B cell (primary cell): ENCODE results near the gene CIDEC. TPM values are rescaled to one million over a fixed set of nuclear protein-coding genes. Genes with fewer than 3 reads are reported as not detected.

Source experiments
- ATAC-seq: fragments of 200-7000 bp; cut with Tn5 transposase; one replicate; pipeline ENCODE4 v1.10.0; 2021; ENCODE audit warnings: low read depth, mild to moderate bottlenecking, moderate number of reproducible peaks, moderate library complexity
- CTCF ChIA-PET: fragments of 350-600 bp; sonication (Branson Sonifier 250); formaldehyde crosslinking; loops from one replicate; lab custom pipeline; 2021; ENCODE audit warnings: antibody characterized with exemption, inconsistent platforms; lab: Charles Lee
- POLR2A ChIA-PET: fragments of 350-600 bp; sonication (Branson Sonifier 250); formaldehyde crosslinking; loops from one replicate; lab custom pipeline; 2021; ENCODE audit warnings: antibody characterized with exemption; lab: Charles Lee
- DNase-seq: peaks from one replicate; pipeline ENCODE4 v3.0.0; 2013
- H2AFZ ChIP-seq: 2 replicates; pipeline ENCODE4 v1.6.1; 2012; ENCODE audit warnings: mild to moderate bottlenecking, low read depth, low read length; ENCODE audit not compliant: insufficient read depth, poor library complexity, severe bottlenecking
- H3K27ac ChIP-seq, 2 donors: 1 replicate in 1 of 2; 2 replicates in 1 of 2; pipeline ENCODE4 v1.5.1; 2012 to 2013; ENCODE audit warnings: low read length in 2 of 2, mild to moderate bottlenecking in 2 of 2, moderate library complexity in 1 of 2
- H3K27me3 ChIP-seq, 4 experiments: fragments of 200-600 bp in 1 of 4; sonication (generic) in 1 of 4; replicated peaks in 1 of 4; 1 replicate in 2 of 4; 2 replicates in 2 of 4; pipeline versions ENCODE4 v1.6.1 to v1.7.0; 2013 to 2016; ENCODE audit warnings: low read length in 3 of 4, mild to moderate bottlenecking in 2 of 4, mixed read lengths in 1 of 4, moderate library complexity in 1 of 4; ENCODE audit not compliant: insufficient read depth in 4 of 4, control insufficient read depth in 3 of 4; ENCODE audit errors: control extremely low read depth in 1 of 4
- H3K36me3 ChIP-seq, 2 experiments: replicated peaks in 1 of 2; 1 replicate in 1 of 2; 2 replicates in 1 of 2; pipeline versions ENCODE4 v1.6.1 to v1.7.1; 2013; ENCODE audit warnings: low read length in 1 of 2; ENCODE audit not compliant: insufficient read depth in 2 of 2, control insufficient read depth in 1 of 2; ENCODE audit errors: control extremely low read depth in 1 of 2, extremely low read depth in 1 of 2
- H3K4me1 ChIP-seq, 2 donors: fragments of 200-600 bp in 1 of 2; sonication (generic) in 1 of 2; 1 replicate in 1 of 2; 2 replicates in 1 of 2; pipeline versions ENCODE4 v1.5.1 to v1.6.1; 2013 to 2017; ENCODE audit warnings: low read length in 2 of 2; ENCODE audit not compliant: control insufficient read depth in 2 of 2, insufficient read depth in 2 of 2
- H3K4me2 ChIP-seq: replicated peaks from 2 replicates; pipeline ENCODE3; 2012; ENCODE audit warnings: mild to moderate bottlenecking, low read depth, low read length; ENCODE audit not compliant: poor library complexity, severe bottlenecking
- H3K4me3 ChIP-seq, 5 experiments: fragments of 200-600 bp in 1 of 5; sonication (generic) in 1 of 5; 1 replicate in 3 of 5; 2 replicates in 2 of 5; pipeline versions ENCODE4 v1.5.1 to v1.7.0; 2011 to 2016; ENCODE audit warnings: low read length in 4 of 5, mild to moderate bottlenecking in 4 of 5, low read depth in 2 of 5, control low read depth in 1 of 5, moderate library complexity in 1 of 5; ENCODE audit not compliant: insufficient read depth in 1 of 5; ENCODE audit errors: control extremely low read depth in 1 of 5, extremely low read depth in 1 of 5
- H3K79me2 ChIP-seq: fragments of 200-600 bp; sonication (generic); one replicate; pipeline ENCODE4 v1.6.0; 2016; ENCODE audit warnings: low read length; ENCODE audit not compliant: control insufficient read depth, insufficient read depth
- H3K9ac ChIP-seq: fragments of 200-600 bp; sonication (generic); 2 replicates; pipeline ENCODE4 v1.6.1; 2017; ENCODE audit warnings: mild to moderate bottlenecking, low read length, moderate library complexity
- H3K9me3 ChIP-seq, 3 donors: one replicate each; pipeline versions ENCODE4 v1.6.1 to v1.7.1; 2013; ENCODE audit warnings: low read length in 2 of 3; ENCODE audit not compliant: control insufficient read depth in 2 of 3, insufficient read depth in 1 of 3; ENCODE audit errors: control extremely low read depth in 1 of 3
- H4K20me1 ChIP-seq: 2 replicates; pipeline ENCODE4 v1.6.0; 2012; ENCODE audit warnings: mild to moderate bottlenecking, low read length; ENCODE audit not compliant: insufficient read depth, control insufficient read depth, poor library complexity, severe bottlenecking
- H3K27ac Mint-ChIP-seq: one replicate; pipeline ENCODE4 v1.8.0; 2021; ENCODE audit warnings: mixed read lengths
- H3K27me3 Mint-ChIP-seq: one replicate; pipeline ENCODE4 v1.8.0; 2021; ENCODE audit warnings: mixed read lengths
- H3K4me1 Mint-ChIP-seq: one replicate; pipeline ENCODE4 v1.8.0; 2021; ENCODE audit warnings: mixed read lengths
- H3K4me3 Mint-ChIP-seq: one replicate; pipeline ENCODE4 v1.8.0; 2021; ENCODE audit warnings: mixed read lengths
- H3K9me3 Mint-ChIP-seq: one replicate; pipeline ENCODE4 v1.8.0; 2022; ENCODE audit warnings: mixed read lengths; ENCODE audit not compliant: insufficient read depth
- CTCF ChIP-seq: fragments of 200-600 bp; IDR thresholded peaks from one replicate; pipeline ENCODE4 v1.8.0; 2022; ENCODE audit warnings: antibody characterized with exemption, mild to moderate bottlenecking
- EZH2 ChIP-seq: IDR thresholded peaks from 2 replicates; pipeline ENCODE4 v1.6.1; 2012; ENCODE audit warnings: borderline replicate concordance, low read depth, mild to moderate bottlenecking, moderate library complexity, low read length; ENCODE audit not compliant: insufficient read depth, poor library complexity, severe bottlenecking
- WGBS: methylation state at CpG from one replicate; pipeline ENCODE4 v1.1.5; 2013; ENCODE audit warnings: missing lambda C conversion rate; ENCODE audit not compliant: insufficient coverage; 5-methylcytosine and 5-hydroxymethylcytosine counted together
- intact Hi-C: fragments of 100-400 bp; cut with micrococcal nuclease; formaldehyde crosslinking; loops from one replicate; pipeline ENCODE4 v1.10.0; 2022
- polyA plus RNA-seq: library from polyadenylated mRNA; depleted of rRNA; stranded (reverse); fragments of >200 nt; gene quantifications from 2 replicates; pipeline ENCODE4 v1.2.3, GENCODE V29; 2012
- total RNA-seq, 2 donors: library from RNA; stranded (reverse); fragments of 120-200 nt in 1 of 2; gene quantifications; 1 replicate in 1 of 2; 2 replicates in 1 of 2; pipeline versions ENCODE4 v1.2.3 to v1.2.4, GENCODE V29; 2013 to 2022

CIDEC gene
- total and polyA plus RNA-seq, 2 donors (not counting 1 experiment from before 2014, with no cell fraction given): not detected

DNA sequence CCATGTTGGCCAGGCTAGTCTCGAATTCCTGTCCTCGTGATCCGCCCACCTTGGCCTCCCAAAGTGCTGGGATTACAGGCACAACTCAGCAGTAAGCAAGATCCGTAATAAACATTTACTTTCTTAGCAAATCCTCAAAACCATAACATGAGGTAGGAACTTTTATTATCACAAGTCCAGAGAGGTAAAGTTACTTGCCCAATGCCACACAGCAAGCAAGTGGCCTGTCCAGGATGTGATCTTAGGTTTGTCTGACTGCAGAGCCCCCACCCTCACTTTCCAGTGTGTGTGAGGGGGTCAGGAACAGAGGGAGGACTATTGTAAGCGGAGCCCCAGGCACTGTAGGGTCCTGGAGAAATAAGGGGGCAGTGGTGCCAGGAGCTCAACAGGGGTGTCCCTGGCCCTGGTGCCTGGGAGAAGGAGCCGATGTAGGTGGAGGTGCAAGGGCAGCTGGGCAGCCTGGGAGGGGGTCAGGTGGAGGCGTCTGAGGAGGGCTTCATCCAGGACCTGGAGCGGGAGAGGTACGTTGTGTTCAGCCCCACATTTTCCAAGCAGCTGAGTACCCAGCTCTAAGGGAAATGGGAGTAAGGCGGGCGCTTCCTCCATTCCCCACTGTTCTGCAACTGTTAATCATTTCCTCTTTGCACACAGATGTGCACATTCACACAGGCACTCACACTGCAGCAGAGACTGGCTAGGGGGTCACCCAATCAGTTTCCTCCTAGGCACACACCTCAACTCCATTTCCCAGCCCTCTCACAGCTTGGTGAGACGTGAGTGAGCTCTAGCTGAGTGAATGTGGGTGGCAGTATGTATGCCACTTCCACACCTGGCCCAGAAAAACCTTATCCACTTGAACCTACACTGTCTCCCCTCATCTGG, 42.1 kb downstream of the CIDEC start:
- no peak for ATAC-seq
- WGBS: 83% methylated on average over 11 of the region's 12 CpGs
- H3K4me3 ChIP-seq: no peak overlapping the region
- Mint-ChIP-seq H3K4me1 (peaks cover 9% of the 10 kb centered on the region), H3K9me3 (no peaks in the 10 kb centered on the region), H3K27ac (peak overlapping the region; percentile 26), H3K27me3 (no peaks in the 10 kb centered on the region), H3K4me3 (no peak overlapping the region)
- H3K9ac ChIP-seq: no peak overlapping the region
- no peak for DNase-seq
- CTCF ChIA-PET: interaction anchor here (0.5 kb wide), 2 partner anchors 23 to 439 kb away, joined by 3 read pairs; no protein-coding TSS in a partner anchor
- TF ChIP-seq CTCF (no peak), EZH2 (no peak)
- peaks cover 1 to 8% of the 10 kb centered on the region in 2 donors for H3K4me1 ChIP-seq
- no peaks in the 10 kb centered on the region for H3K9me3 ChIP-seq
- no peak overlapping the region for H3K4me2 ChIP-seq
- peaks cover 10 to 42% of the 10 kb centered on the region in 2 experiments for H3K36me3 ChIP-seq
- no peaks in the 10 kb centered on the region for H3K27me3 ChIP-seq
- H2AFZ ChIP-seq: no peak overlapping the region
- no peak overlapping the region for H3K27ac ChIP-seq
- intact Hi-C loops: no loop called here
- POLR2A ChIA-PET: no interaction called here
- H3K79me2 ChIP-seq: peaks cover 2% of the 10 kb centered on the region
- H4K20me1 ChIP-seq: no peaks in the 10 kb centered on the region
